ENCODE results near the gene TMEM231.
A peak's percentile ranks its signal among the peaks of the same experiment; 100 is the strongest.
"Not testable (repeated sequence)": the region's sequence is repeated elsewhere in the genome, so short reads cannot be mapped to it uniquely, and the experiment has no call there.

The TMEM231 gene

GRCh38 chr16:75555707-75556430, at the start of gene TMEM231:
TMEM231 (minus strand) TSS chr16:75556252; CDS start chr16:75556209, 43 bp downstream.
- DNase-seq (ENCODE audit: low spot score), result peak; percentile 97

GRCh38 chr16:75603241-75603640, 47.2 kb upstream of the TMEM231 start:
- no peak for DNase-seq (ENCODE audit: low spot score)

- no peak for DNase-seq (ENCODE audit: low spot score)
Observed at GRCh38 chr16:75599452-75600277, 43.6 kb upstream of the TMEM231 start.

- no peak for DNase-seq (ENCODE audit: low spot score)
Observed at GRCh38 chr16:75593825-75594820, 38.1 kb upstream of the TMEM231 start.

GRCh38 chr16:75593308-75593707, 37.3 kb upstream of the TMEM231 start:
- DNase-seq (ENCODE audit: low spot score), result no peak

- DNase-seq (ENCODE audit: low spot score), result not testable (repeated sequence)
Observed at GRCh38 chr16:75591927-75592326, 35.9 kb upstream of the TMEM231 start.

GRCh38 chr16:75590920-75591843, 35.1 kb upstream of the TMEM231 start:
- peak; percentile 89 for DNase-seq (ENCODE audit: low spot score)

- DNase-seq (ENCODE audit: low spot score), result no peak
Observed at GRCh38 chr16:75589306-75589705, 33.3 kb upstream of the TMEM231 start.

- DNase-seq (ENCODE audit: low spot score), result no peak
Observed at GRCh38 chr16:75588716-75589115, 32.7 kb upstream of the TMEM231 start.

GRCh38 chr16:75584108-75584507, 28.1 kb upstream of the TMEM231 start:
- no peak for DNase-seq (ENCODE audit: low spot score)

- DNase-seq (ENCODE audit: low spot score), result no peak
Observed at GRCh38 chr16:75579281-75579834, 23.3 kb upstream of the TMEM231 start.

GRCh38 chr16:75578725-75579124, 22.7 kb upstream of the TMEM231 start:
- DNase-seq (ENCODE audit: low spot score), result no peak

GRCh38 chr16:75578212-75578611, 22.2 kb upstream of the TMEM231 start:
- DNase-seq (ENCODE audit: low spot score), result no peak

GRCh38 chr16:75576384-75576811, 20.3 kb upstream of the TMEM231 start:
- no peak for DNase-seq (ENCODE audit: low spot score)

GRCh38 chr16:75575958-75576357, 19.9 kb upstream of the TMEM231 start:
- DNase-seq (ENCODE audit: low spot score), result no peak

GRCh38 chr16:75573955-75574354, 17.9 kb upstream of the TMEM231 start:
- DNase-seq (ENCODE audit: low spot score), result no peak

- DNase-seq (ENCODE audit: low spot score), result no peak
Observed at GRCh38 chr16:75572864-75573542, 17.0 kb upstream of the TMEM231 start.

GRCh38 chr16:75570396-75571065, 14.5 kb upstream of the TMEM231 start:
- no peak for DNase-seq (ENCODE audit: low spot score)

GRCh38 chr16:75567911-75568310, 11.9 kb upstream of the TMEM231 start:
- DNase-seq (ENCODE audit: low spot score), result no peak
